SK-N-SH (cell line): ENCODE results near the gene ZNF366. TPM values are rescaled to one million over a fixed set of nuclear protein-coding genes. Genes with fewer than 3 reads are reported as not detected.

Experiments used
- CTCF ChIA-PET: fragments of 300-600, 350-600 bp; formaldehyde crosslinking; extraction: SDS; loops from one replicate; lab custom pipeline; 2021; lab: Yijun Ruan, JAX
- POLR2A ChIA-PET: fragments of 350-600 bp; sonication (Branson Sonifier 250); formaldehyde crosslinking; extraction: SDS; loops from one replicate; lab custom pipeline; 2020; ENCODE audit warnings: antibody characterized with exemption, inconsistent platforms; lab: Yijun Ruan, JAX
- DNase-seq: peaks from one replicate; pipeline ENCODE4 v3.0.0; 2012
- H2AFZ ChIP-seq: fragments of 200-600 bp; sonication (generic); 2 replicates; pipeline ENCODE4 v1.8.1; 2016; ENCODE audit warnings: antibody characterized with exemption, mild to moderate bottlenecking, low read depth
- H3F3A ChIP-seq: fragments of 200-600 bp; sonication (generic); replicated peaks from 2 replicates; pipeline ENCODE3; 2016; ENCODE audit warnings: antibody characterized with exemption, mild to moderate bottlenecking; ENCODE audit not compliant: insufficient read depth
- H3K27ac ChIP-seq, 2 experiments: fragments of 200-500 bp in 1 of 2; fragments of 200-600 bp in 1 of 2; sonication (Bioruptor generic) in 1 of 2; sonication (generic), shearing (Covaris generic) in 1 of 2; 2 replicates each; pipeline versions ENCODE4 v1.5.1 to v1.6.1; 2014 to 2016; ENCODE audit warnings: low read depth in 2 of 2, inconsistent platforms in 1 of 2, low read length in 1 of 2, mild to moderate bottlenecking in 1 of 2, mixed read lengths in 1 of 2
- H3K27me3 ChIP-seq: fragments of 200-600 bp; sonication (generic), shearing (Covaris generic); 2 replicates; pipeline ENCODE4 v1.6.1; 2016; ENCODE audit warnings: mixed run types; ENCODE audit not compliant: insufficient read depth
- H3K36me3 ChIP-seq, 2 experiments: fragments of 200-500 bp in 1 of 2; fragments of 200-600 bp in 1 of 2; sonication (Bioruptor generic) in 1 of 2; sonication (generic) in 1 of 2; replicated peaks in 1 of 2; 2 replicates each; pipeline versions ENCODE3 to v1.5.1; 2014 to 2016; ENCODE audit warnings: low read length in 1 of 2, mild to moderate bottlenecking in 1 of 2; ENCODE audit not compliant: insufficient read depth in 2 of 2, control insufficient read depth in 1 of 2
- H3K4me1 ChIP-seq, 2 experiments: fragments of 200-500 bp in 1 of 2; fragments of 200-600 bp in 1 of 2; sonication (Bioruptor generic) in 1 of 2; sonication (generic), shearing (Covaris generic) in 1 of 2; 2 replicates each; pipeline versions ENCODE4 v1.5.1 to v1.6.1; 2014 to 2016; ENCODE audit warnings: low read depth in 1 of 2, low read length in 1 of 2, mixed run types in 1 of 2; ENCODE audit not compliant: insufficient read depth in 2 of 2, control insufficient read depth in 1 of 2
- H3K4me2 ChIP-seq: fragments of 200-600 bp; sonication (generic), shearing (Covaris generic); 2 replicates; pipeline ENCODE4 v1.6.1; 2017; ENCODE audit warnings: mixed run types
- H3K4me3 ChIP-seq, 2 experiments: fragments of 200-500 bp in 1 of 2; fragments of 200-600 bp in 1 of 2; sonication (Bioruptor generic) in 1 of 2; sonication (generic), shearing (Covaris generic) in 1 of 2; 2 replicates each; pipeline versions ENCODE4 v1.5.1 to v1.8.1; 2014 to 2016; ENCODE audit warnings: low read depth in 2 of 2, inconsistent platforms in 1 of 2, low read length in 1 of 2, mild to moderate bottlenecking in 1 of 2, mixed read lengths in 1 of 2, moderate library complexity in 1 of 2
- H3K79me2 ChIP-seq: fragments of 200-600 bp; sonication (generic); 2 replicates; pipeline ENCODE4 v1.8.1; 2017; ENCODE audit warnings: mild to moderate bottlenecking; ENCODE audit not compliant: insufficient read depth
- H3K9ac ChIP-seq: fragments of 200-600 bp; sonication (generic); 2 replicates; pipeline ENCODE4 v1.6.1; 2017; ENCODE audit warnings: mixed run types
- H3K9me2 ChIP-seq: fragments of 200-600 bp; sonication (generic); 2 replicates; pipeline ENCODE4 v1.6.1; 2017; ENCODE audit warnings: mixed run types
- H3K9me3 ChIP-seq: fragments of 200-600 bp; sonication (generic); 2 replicates; pipeline ENCODE4 v1.6.1; 2017; ENCODE audit warnings: mixed run types, mild to moderate bottlenecking, moderate library complexity
- H4K20me1 ChIP-seq: fragments of 200-600 bp; sonication (generic); 2 replicates; pipeline ENCODE4 v1.6.1; 2017; ENCODE audit warnings: mild to moderate bottlenecking, mixed run types; ENCODE audit not compliant: insufficient read depth
- CHD2 ChIP-seq: fragments of 150-350 bp; IDR thresholded peaks from 2 replicates; pipeline ENCODE4 v1.6.1; 2018; ENCODE audit warnings: low read length; ENCODE audit not compliant: partially characterized antibody
- ELF1 ChIP-seq: IDR thresholded peaks from 2 replicates; pipeline ENCODE4 v1.4.0; 2012
- EP300 ChIP-seq, 2 experiments: IDR thresholded peaks; 2 replicates each; pipeline versions ENCODE4 v1.4.0 to v1.6.1; 2012; ENCODE audit warnings: borderline replicate concordance in 1 of 2, low read depth in 1 of 2, low read length in 1 of 2
- EZH2phosphoT487 ChIP-seq: fragments of 200-600 bp; sonication (generic); IDR thresholded peaks from 2 replicates; pipeline ENCODE4 v1.6.1; 2017; ENCODE audit warnings: low read depth, mixed run types, mild to moderate bottlenecking, antibody characterized with exemption, moderate library complexity, borderline replicate concordance
- FOSL2 ChIP-seq: IDR thresholded peaks from 2 replicates; pipeline ENCODE4 v1.4.0; 2012; ENCODE audit warnings: low read depth, mild to moderate bottlenecking, moderate library complexity, borderline replicate concordance
- FOXM1 ChIP-seq: IDR thresholded peaks from 2 replicates; pipeline ENCODE4 v1.4.0; 2012; ENCODE audit warnings: low read depth, mild to moderate bottlenecking
- GABPA ChIP-seq: IDR thresholded peaks from 2 replicates; pipeline ENCODE4 v1.4.0; 2012; ENCODE audit warnings: low read depth, mild to moderate bottlenecking
- GATA2 ChIP-seq: sonication (generic); formaldehyde crosslinking; IDR thresholded peaks from 2 replicates; pipeline ENCODE4 v1.5.0; 2020; ENCODE audit warnings: mild to moderate bottlenecking, missing genetic modification reagents
- JUND ChIP-seq: IDR thresholded peaks from 2 replicates; pipeline ENCODE4 v1.4.0; 2012
- MAX ChIP-seq: IDR thresholded peaks from 2 replicates; pipeline ENCODE4 v1.4.0; 2012; ENCODE audit warnings: low read depth
- MEF2A ChIP-seq: IDR thresholded peaks from 2 replicates; pipeline ENCODE4 v1.4.0; 2012; ENCODE audit warnings: low read depth, borderline replicate concordance
- MXI1 ChIP-seq: IDR thresholded peaks from 2 replicates; pipeline ENCODE4 v1.6.1; 2012; ENCODE audit warnings: mild to moderate bottlenecking, low read depth, low read length, improper control_type of control experiment
- NRF1 ChIP-seq: IDR thresholded peaks from 2 replicates; pipeline ENCODE4 v1.6.1; 2012; ENCODE audit warnings: low read depth, mild to moderate bottlenecking, low read length
- RAD21 ChIP-seq: IDR thresholded peaks from 2 replicates; pipeline ENCODE4 v1.6.1; 2012; ENCODE audit warnings: mild to moderate bottlenecking, low read length
- RCOR1 ChIP-seq: fragments of 150-350 bp; IDR thresholded peaks from 2 replicates; pipeline ENCODE4 v1.6.1; 2017; ENCODE audit warnings: antibody characterized with exemption, low read length
- REST ChIP-seq: IDR thresholded peaks from 2 replicates; pipeline ENCODE4 v1.6.1; 2012; ENCODE audit warnings: mild to moderate bottlenecking, low read depth, low read length, moderate library complexity
- RFX5 ChIP-seq: IDR thresholded peaks from 2 replicates; pipeline ENCODE4 v1.6.1; 2012; ENCODE audit warnings: mild to moderate bottlenecking, improper control_type of control experiment, low read length
- RXRA ChIP-seq: IDR thresholded peaks from 2 replicates; pipeline ENCODE4 v1.4.0; 2012; ENCODE audit warnings: low read depth, mild to moderate bottlenecking, borderline replicate concordance
- SIN3A ChIP-seq: IDR thresholded peaks from 2 replicates; pipeline ENCODE4 v1.6.1; 2012; ENCODE audit warnings: low read depth, mild to moderate bottlenecking, low read length, moderate library complexity, borderline replicate concordance
- TAF1 ChIP-seq: IDR thresholded peaks from 2 replicates; pipeline ENCODE4 v1.6.1; 2012; ENCODE audit warnings: low read depth, mild to moderate bottlenecking, low read length, moderate library complexity, borderline replicate concordance
- TEAD4 ChIP-seq: IDR thresholded peaks from 2 replicates; pipeline ENCODE4 v1.4.0; 2012; ENCODE audit warnings: mild to moderate bottlenecking, borderline replicate concordance; ENCODE audit not compliant: insufficient read depth
- YY1 ChIP-seq: IDR thresholded peaks from 2 replicates; pipeline ENCODE4 v1.4.0; 2012; ENCODE audit warnings: low read depth, mild to moderate bottlenecking
- WGBS: methylation state at CpG from one replicate; pipeline ENCODE4 v1.1.6; 2017; ENCODE audit warnings: low lambda C conversion rate; 5-methylcytosine and 5-hydroxymethylcytosine counted together
- polyA plus RNA-seq, 3 experiments: library from polyadenylated mRNA; depleted of rRNA; stranded (reverse); fragments of >200 nt; gene quantifications; 2 replicates each; pipeline ENCODE4 v1.2.3, GENCODE V29; 2012

The ZNF366 gene
- polyA plus RNA-seq, 1 of the 3 experiments (the other 2 are of a cell fraction): not detected

DNA sequence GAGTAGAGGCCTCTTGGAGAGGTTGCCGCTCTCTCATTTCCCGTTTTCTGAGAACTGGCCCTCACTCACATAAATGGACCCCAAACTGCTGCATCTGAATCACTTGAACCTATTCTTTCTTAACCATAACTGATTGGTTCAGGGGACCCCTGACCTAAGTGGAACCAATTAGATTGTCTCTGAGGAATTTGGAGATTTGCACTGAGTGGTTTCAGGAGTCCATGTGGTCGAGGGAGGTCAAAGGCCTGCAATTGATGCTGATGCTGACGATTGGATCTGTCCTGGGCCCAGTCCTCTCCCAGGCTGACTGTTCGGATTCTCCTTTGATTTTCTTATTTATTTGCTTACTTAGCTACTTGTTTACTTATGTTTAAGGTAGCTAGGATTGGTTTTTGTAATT is 99.1 kb downstream of the ZNF366 start:
- Histone ChIP-seq H3F3A (peaks cover 6% of the 10 kb centered on the region), H3K27me3 (no peaks in the 10 kb centered on the region), H3K9me3 (no peaks in the 10 kb centered on the region), H3K9me2 (no peaks in the 10 kb centered on the region), H3K36me3 (no peaks in the 10 kb centered on the region), H2AFZ (no peak overlapping the region), H3K4me2 (no peak overlapping the region), H4K20me1 (no peaks in the 10 kb centered on the region), H3K27ac (no peak overlapping the region), H3K79me2 (no peaks in the 10 kb centered on the region), H3K4me1 (peaks cover 0 to 15% of the 10 kb centered on the region in 2 experiments; a peak in 1 of 4 replicates), H3K9ac (no peak overlapping the region), H3K4me3 (no peak overlapping the region)
- TF ChIP-seq YY1 (no peak), MXI1 (no peak), TAF1 (no peak), TEAD4 (no peak), NRF1 (no peak), FOSL2 (no peak), RAD21 (no peak), JUND (no peak), ELF1 (no peak), REST (no peak), GABPA (no peak), MEF2A (no peak), CHD2 (no peak), FOXM1 (no peak), RXRA (no peak), EZH2phosphoT487 (no peak)
- ChIA-PET POLR2A (no interaction called here), CTCF (no interaction called here)
- 81% methylated on average over 5 of the region's 5 CpGs for WGBS
- DNase-seq: no peak

GRCh38 chr5:72407541-72407940 is 99.7 kb downstream of the ZNF366 start:
- Histone ChIP-seq H3K4me1 (peaks cover 0 to 9% of the 10 kb centered on the region in 2 experiments; a peak in 1 of 4 replicates), H3K4me2 (no peak overlapping the region), H3F3A (peaks cover 3% of the 10 kb centered on the region), H3K4me3 (no peak overlapping the region), H3K36me3 (no peaks in the 10 kb centered on the region), H3K27ac (no peak overlapping the region), H2AFZ (no peak overlapping the region), H3K9ac (no peak overlapping the region), H3K9me2 (no peaks in the 10 kb centered on the region), H3K9me3 (no peaks in the 10 kb centered on the region), H4K20me1 (no peaks in the 10 kb centered on the region), H3K27me3 (no peaks in the 10 kb centered on the region), H3K79me2 (no peaks in the 10 kb centered on the region)
- 69% methylated on average over 2 of the region's 2 CpGs for WGBS
- ChIA-PET POLR2A (no interaction called here), CTCF (interaction anchor here (1.4 kb wide), 1 partner anchor 19 kb away, joined by 3 read pairs; no protein-coding TSS in a partner anchor)
- no peak for DNase-seq
- TF ChIP-seq RFX5 (no peak), MAX (no peak), RCOR1 (no peak), MEF2A (no peak), SIN3A (no peak), EP300 (IDR thresholded peaks at IDR 0.05; ENCODE audit: borderline replicate concordance in 1 of 2, low read depth in 1 of 2, low read length in 1 of 2) (no peak), TAF1 (no peak), GATA2 (CRISPR knock-in tag) (no peak), REST (no peak), YY1 (no peak)
